ENCODE data around the gene CDH4.

The CDH4 gene

GRCh38 chr20:61745397-61746146 lies 493.5 kb downstream of the CDH4 start:
- TF ChIP-seq POLR2A (IDR thresholded peaks at IDR 0.05; ENCODE audit: low read depth, low read length) = no peak
- FAIRE-seq (no peak), DNase-seq (ENCODE audit: insufficient read length, low spot score) (no peak)

GRCh38 chr20:61746147-61746646 lies 494.1 kb downstream of the CDH4 start:
- FAIRE-seq (no peak), DNase-seq (ENCODE audit: insufficient read length, low spot score) (no peak)
- no peak for TF ChIP-seq POLR2A (IDR thresholded peaks at IDR 0.05; ENCODE audit: low read depth, low read length)

DNA sequence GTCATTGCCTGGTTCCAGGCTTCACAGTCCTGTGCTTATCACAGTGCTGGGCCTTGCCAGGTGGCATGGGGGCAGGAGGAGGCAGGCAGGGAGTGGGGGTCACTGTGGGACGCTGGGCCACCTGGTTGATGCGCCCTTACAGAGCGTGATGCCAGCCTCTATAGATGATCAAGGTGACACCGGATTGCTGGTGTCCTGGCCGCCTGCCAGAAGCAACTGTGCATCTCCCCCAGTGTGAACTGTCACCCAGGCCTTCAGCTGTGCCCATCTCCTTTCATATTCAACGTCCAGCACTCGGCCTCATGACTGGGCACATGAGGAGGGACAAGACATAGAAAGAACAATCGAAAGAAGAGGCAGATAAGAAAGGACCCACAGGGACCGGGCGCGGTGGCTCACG lies 494.7 kb downstream of the CDH4 start:
- DNase-seq (ENCODE audit: insufficient read length, low spot score) (no peak), FAIRE-seq (no peak)
- TF ChIP-seq POLR2A (IDR thresholded peaks at IDR 0.05; ENCODE audit: low read depth, low read length) = no peak

- no peak for TF ChIP-seq POLR2A (IDR thresholded peaks at IDR 0.05; ENCODE audit: low read depth, low read length)
- no peak for DNase-seq (ENCODE audit: insufficient read length, low spot score)
- no peak for FAIRE-seq
Observed at GRCh38 chr20:61748376-61748775, 496.3 kb downstream of the CDH4 start.

GRCh38 chr20:61749406-61750075 lies 497.5 kb downstream of the CDH4 start:
- FAIRE-seq (no peak), DNase-seq (ENCODE audit: insufficient read length, low spot score) (no peak)
- no peak for TF ChIP-seq POLR2A (IDR thresholded peaks at IDR 0.05; ENCODE audit: low read depth, low read length)

DNA sequence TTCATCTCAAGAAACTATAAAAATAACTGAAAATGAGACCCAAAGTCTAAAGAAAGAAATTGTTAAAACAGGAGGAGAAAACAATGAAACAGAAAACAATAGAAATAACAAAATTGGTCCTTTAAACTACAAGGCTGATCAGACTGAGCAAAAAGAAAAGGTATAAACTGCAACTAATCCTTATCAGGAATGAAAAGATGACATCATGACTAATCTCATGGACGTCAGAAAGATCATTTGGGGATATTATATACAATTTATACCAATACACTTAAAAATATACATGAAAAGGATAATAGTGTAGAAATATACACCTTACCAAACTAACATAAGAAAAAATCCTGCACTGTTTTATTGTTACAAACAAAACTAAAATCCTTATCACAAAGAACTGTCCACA lies 498.0 kb downstream of the CDH4 start:
- FAIRE-seq = no peak
- TF ChIP-seq POLR2A (IDR thresholded peaks at IDR 0.05; ENCODE audit: low read depth, low read length) = no peak

GRCh38 chr20:61752576-61752975 lies 500.5 kb downstream of the CDH4 start:
- DNase-seq (ENCODE audit: insufficient read length, low spot score) (no peak), FAIRE-seq (no peak)
- no peak for TF ChIP-seq POLR2A (IDR thresholded peaks at IDR 0.05; ENCODE audit: low read depth, low read length)

More for the DNA sequence above, 498.0 kb downstream of the CDH4 start:
- no peak for DNase-seq (ENCODE audit: insufficient read length, low spot score)

DNA sequence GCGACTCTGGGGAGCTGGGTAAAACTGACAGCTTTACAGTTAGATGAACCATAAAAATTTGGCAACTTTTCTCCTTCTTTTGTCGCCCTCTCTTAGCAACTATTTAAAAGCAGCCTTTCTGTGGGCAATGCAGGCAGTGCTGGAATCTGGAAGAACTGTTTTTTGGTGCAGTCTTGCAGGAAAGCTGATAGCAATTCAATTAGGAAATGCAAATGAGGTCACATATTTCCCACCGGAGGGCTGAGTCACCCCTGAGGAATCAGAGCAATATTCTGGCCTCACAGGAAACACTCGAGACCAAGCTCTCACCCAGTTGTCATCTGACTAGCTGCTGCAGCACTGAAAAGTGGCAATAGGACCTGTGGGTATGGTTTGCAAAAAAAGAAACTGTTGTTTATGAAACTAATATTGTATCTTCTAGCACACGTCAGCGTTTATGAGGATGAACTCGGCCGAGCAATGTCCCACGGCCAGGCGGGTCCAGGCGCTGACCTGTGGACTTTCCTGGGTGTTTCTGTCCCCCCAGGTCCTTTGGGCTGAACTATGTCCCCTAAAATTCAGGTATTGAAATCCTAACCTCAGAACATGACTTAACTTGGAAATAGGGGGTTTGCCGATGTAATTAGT lies 501.4 kb downstream of the CDH4 start:
- FAIRE-seq (no peak), DNase-seq (ENCODE audit: insufficient read length, low spot score) (peak; percentile 57)
- no peak for TF ChIP-seq POLR2A (IDR thresholded peaks at IDR 0.05; ENCODE audit: low read depth, low read length)

- no peak for FAIRE-seq
- TF ChIP-seq POLR2A (IDR thresholded peaks at IDR 0.05; ENCODE audit: low read depth, low read length) = no peak
- DNase-seq (ENCODE audit: insufficient read length, low spot score) = no peak
Observed at GRCh38 chr20:61753987-61754956, 502.2 kb downstream of the CDH4 start.

DNA sequence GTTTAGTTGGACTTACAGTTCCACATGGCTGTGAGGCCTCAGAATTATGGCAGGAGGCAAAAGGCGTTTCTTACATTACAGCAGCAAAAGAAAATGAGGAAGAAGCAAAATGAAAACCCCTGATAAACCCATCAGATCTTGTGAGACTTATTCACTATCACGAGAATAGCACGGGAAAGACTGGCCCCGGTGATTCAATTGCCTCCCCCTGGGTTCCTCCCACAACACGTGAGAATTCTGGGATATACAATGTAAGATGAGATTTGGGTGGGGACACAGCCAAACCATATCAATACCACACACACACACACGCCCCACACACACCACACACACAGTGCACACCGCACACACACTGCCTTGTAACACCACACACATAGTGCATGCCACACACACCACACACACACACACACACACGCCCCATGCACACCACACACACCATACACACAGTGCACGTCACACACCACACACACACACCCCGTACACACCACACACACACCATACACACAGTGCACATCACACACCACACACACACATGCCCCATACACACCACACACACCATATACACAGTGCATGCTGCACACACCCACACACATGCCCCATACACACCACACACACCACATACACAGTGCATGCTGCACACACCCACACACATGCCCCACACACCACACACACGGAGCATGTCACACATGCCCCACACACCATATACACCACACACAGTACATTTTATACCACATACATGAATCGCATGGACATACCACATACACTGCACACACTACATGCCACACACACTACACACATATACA lies 503.1 kb downstream of the CDH4 start:
- TF ChIP-seq POLR2A (IDR thresholded peaks at IDR 0.05; ENCODE audit: low read depth, low read length) = no peak
- DNase-seq (ENCODE audit: insufficient read length, low spot score) (no peak), FAIRE-seq (no peak)

GRCh38 chr20:61755971-61756845 lies 504.1 kb downstream of the CDH4 start:
- no peak for DNase-seq (ENCODE audit: insufficient read length, low spot score)
- FAIRE-seq = no peak
- no peak for TF ChIP-seq POLR2A (IDR thresholded peaks at IDR 0.05; ENCODE audit: low read depth, low read length)

Measured in H54 (cell line).